Breast epithelium (tissue), 3 donors: ENCODE data around the gene SCAF1.

Experiments used
- POLR2A ChIP-seq: fragments of 450-650 bp; IDR thresholded peaks from one replicate; pipeline ENCODE4 v1.6.1; 2016; ENCODE audit warnings: antibody characterized with exemption, mild to moderate bottlenecking, moderate library complexity
- TF ChIP-seq, protein P1 (sequence below), 3 donors: fragments of 450-650 bp; IDR thresholded peaks; one replicate each; pipeline ENCODE4 v1.5.1; 2016 to 2017; ENCODE audit warnings: antibody characterized with exemption in 3 of 3, mild to moderate bottlenecking in 3 of 3, moderate library complexity in 3 of 3

DNA sequence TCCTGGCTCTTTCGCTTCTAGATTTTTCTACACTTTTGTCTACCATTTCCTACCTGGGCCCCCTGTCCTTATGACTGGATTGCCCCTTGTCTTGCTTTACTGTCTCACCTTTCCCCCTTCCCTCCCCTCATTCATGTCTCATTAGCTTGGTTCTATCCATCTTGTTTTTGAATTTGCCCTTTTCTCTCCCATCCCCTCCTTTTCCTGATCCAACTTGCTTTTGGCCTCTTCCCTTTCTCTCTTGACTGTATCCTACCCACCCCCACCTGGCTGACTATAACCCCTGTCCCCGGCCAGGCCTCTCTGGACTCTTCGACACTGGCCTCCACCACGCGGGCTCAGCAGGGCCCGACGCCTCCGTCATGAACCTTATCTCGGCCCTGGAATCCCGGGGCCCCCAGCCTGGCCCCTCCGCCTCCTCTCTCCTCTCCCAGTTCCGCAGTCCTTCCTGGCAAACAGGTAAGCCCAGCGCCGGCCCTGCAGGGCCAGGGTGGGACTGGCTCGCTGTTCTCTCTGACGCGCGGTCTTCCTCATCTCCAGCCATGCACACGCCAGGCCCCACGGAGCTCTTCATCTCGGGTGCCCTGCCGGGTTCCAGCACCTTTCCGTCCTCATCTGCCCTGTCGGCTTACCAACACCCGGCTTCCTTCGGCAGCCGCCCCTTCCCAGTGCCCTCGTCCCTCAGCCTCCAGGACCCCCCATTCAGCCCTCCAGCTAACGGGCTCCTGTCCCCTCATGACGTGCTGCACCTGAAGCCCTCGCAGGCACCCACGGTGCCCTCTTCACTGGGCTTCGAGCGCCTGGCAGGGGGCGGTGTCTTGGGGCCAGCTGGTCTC, 47.6 kb upstream of the SCAF1 start:
- TF ChIP-seq, protein P1, sequence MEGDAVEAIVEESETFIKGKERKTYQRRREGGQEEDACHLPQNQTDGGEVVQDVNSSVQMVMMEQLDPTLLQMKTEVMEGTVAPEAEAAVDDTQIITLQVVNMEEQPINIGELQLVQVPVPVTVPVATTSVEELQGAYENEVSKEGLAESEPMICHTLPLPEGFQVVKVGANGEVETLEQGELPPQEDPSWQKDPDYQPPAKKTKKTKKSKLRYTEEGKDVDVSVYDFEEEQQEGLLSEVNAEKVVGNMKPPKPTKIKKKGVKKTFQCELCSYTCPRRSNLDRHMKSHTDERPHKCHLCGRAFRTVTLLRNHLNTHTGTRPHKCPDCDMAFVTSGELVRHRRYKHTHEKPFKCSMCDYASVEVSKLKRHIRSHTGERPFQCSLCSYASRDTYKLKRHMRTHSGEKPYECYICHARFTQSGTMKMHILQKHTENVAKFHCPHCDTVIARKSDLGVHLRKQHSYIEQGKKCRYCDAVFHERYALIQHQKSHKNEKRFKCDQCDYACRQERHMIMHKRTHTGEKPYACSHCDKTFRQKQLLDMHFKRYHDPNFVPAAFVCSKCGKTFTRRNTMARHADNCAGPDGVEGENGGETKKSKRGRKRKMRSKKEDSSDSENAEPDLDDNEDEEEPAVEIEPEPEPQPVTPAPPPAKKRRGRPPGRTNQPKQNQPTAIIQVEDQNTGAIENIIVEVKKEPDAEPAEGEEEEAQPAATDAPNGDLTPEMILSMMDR (IDR thresholded peaks at IDR 0.05): no peak
- TF ChIP-seq POLR2A: no peak
